OCI-LY3 (cell line): ENCODE data around the gene FAM177A1.

Experiments used
- CTCF ChIP-seq: fragments of 200-600, 300-600 bp; sonication (generic); IDR thresholded peaks from 2 replicates; pipeline ENCODE4 v1.5.1; 2014; ENCODE audit warnings: antibody characterized with exemption, low read length, low read depth
- EZH2phosphoT487 ChIP-seq: fragments of 200-600 bp; shearing (Covaris generic); IDR thresholded peaks from 2 replicates; pipeline ENCODE4 v1.6.1; 2018; ENCODE audit warnings: antibody characterized with exemption, mixed run types, low read depth

DNA sequence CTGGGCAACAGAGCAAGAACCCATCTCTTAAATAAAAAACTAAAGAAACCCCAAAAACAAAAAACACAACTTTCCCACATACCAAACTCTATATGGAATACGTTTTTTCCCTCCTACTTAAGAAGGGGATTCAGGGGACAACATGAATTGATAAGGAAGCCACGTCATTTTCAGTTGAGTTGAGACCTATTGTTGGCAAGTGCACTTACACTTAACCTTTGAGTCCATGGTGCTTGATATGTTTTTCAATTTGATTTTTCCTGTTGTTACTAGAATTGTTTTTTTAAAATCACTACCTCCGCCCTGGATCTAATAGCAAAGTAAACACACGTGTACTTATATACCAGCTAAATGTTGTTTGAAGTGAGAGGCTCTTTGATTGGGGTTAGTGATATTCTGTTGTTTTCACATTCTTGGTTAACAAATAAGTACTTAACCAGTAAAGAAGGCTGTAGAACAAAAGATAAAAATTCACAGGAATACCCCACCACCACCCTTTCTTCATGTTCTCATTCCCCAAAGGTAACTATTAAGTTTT, 2.0 kb downstream of the FAM177A1 start:
- TF ChIP-seq CTCF (no peak), EZH2phosphoT487 (no peak)
